NCI-H146 treated with DMSO at 0.1 percent for 48 hours (cell line): ENCODE data around the gene ACO2.

ENCODE experiments used
- DNase-seq: peaks from one replicate; lab custom pipeline; 2025; ENCODE audit not compliant: unreplicated experiment; lab: John Stamatoyannopoulos, UW

Gene ACO2

GRCh38 chr22:41517172-41518047, 48.5 kb downstream of the ACO2 start:
- DNase-seq: no peak

DNA sequence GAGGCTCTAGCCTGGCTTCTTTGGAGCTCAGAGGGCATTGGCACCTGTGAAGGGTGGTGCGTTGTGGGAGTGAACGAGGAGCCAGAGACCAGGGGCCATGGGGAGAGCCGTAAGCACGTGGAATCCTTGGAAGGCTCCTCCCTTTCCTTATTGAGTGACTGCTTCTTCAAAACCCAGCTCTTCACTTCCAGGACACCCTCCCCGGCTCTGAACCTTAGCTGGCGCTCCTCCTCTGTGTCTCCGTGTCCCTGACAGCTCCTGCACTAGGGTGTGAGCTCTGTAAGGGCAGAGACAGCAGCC, 49.1 kb downstream of the ACO2 start:
- DNase-seq: no peak

DNA sequence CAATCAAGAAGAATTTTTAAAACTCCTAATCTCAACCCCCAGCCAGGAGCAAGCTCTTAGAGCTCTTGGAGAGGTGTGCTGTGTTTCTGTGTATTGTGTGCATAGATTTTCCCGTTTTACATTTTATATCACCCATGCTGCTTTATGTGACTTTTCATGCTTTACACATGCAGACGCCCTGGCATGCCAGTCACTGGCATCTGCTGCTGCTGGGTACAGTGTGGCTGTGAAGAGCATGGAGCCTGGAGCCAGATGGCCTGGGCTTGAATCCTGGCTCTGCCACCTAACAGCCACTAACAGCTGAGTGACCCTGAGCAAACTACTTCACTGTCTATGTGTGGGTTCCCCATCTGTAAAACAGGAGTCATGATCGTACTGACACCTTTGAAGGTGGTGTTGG, 52.2 kb downstream of the ACO2 start:
- DNase-seq: no peak

GRCh38 chr22:41522813-41523212, 53.9 kb downstream of the ACO2 start:
- DNase-seq: no peak

DNA sequence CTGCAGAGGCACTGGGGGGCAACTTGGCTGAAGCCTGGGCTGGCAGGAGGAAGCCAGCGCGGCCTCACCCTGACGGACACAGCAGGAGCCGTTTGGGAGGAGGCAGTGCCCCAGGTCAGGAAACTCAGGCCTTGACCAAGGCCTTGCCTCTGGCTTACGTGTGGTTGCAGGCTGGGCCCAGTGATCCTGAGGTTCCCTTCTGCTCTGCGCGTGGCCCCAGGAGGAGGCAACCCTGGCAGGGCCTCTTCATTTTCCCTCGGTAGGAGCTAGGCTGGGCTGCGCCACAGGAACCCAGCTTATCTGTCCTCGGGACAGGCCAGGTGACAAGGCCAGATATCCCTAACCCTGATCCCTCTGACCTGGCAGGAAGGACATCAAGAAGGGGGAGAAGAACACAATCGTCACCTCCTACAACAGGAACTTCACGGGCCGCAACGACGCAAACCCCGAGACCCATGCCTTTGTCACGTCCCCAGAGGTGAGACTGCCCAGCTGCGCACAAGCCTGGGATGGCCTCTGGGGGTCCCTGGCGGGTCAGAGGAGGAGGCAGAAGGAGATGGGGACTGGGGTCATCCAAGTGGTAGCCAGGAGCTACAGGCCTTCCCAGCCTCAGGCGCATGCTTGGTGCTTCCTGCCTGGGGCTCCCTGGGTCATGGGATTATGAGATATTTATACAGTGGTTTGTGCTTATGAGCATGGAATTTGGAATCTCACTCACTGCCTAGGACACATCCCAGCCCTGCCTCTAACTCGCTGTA, 54.7 kb downstream of the ACO2 start:
- no peak for DNase-seq

DNA sequence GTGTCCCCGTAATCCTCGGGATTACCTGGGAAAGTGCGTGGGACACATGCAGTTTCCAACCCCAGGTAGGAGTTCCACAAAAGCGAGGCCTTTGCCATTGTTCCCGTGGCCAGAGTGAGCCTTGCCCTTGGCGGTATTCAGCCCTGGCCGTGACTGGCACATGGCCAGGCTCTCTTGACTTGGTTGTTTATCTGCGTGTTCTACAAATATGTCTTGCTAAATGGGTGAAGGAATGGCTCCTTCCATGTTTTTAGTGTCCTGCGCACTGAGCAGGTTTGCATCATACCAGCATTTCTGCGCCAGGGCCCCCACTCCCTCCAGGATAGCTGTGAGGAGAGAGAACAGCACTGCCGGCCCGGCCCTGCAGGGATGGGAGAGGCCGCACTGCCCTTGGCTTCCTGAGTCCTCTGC, 55.3 kb downstream of the ACO2 start:
- DNase-seq: no peak

DNA sequence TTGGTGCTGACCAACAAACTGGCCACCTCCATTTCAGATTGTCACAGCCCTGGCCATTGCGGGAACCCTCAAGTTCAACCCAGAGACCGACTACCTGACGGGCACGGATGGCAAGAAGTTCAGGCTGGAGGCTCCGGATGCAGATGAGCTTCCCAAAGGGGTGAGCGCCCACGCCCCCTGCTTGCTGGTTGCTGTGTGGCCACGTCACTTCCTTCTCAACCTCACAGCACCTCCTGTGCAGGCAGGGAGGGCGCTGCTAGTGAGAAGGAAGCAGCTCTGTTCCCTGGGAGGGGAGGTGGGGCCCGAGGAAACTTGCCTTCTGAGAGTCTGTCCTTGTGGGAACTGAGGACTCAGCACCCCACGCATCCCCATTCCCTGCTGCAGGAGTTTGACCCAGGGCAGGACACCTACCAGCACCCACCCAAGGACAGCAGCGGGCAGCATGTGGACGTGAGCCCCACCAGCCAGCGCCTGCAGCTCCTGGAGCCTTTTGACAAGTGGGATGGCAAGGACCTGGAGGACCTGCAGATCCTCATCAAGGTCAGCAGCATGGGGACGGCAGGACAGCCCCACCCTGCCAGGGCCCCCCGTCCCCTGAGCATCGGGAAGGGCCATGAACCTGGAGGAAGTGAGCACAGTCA, 56.0 kb downstream of the ACO2 start:
- no peak for DNase-seq

DNA sequence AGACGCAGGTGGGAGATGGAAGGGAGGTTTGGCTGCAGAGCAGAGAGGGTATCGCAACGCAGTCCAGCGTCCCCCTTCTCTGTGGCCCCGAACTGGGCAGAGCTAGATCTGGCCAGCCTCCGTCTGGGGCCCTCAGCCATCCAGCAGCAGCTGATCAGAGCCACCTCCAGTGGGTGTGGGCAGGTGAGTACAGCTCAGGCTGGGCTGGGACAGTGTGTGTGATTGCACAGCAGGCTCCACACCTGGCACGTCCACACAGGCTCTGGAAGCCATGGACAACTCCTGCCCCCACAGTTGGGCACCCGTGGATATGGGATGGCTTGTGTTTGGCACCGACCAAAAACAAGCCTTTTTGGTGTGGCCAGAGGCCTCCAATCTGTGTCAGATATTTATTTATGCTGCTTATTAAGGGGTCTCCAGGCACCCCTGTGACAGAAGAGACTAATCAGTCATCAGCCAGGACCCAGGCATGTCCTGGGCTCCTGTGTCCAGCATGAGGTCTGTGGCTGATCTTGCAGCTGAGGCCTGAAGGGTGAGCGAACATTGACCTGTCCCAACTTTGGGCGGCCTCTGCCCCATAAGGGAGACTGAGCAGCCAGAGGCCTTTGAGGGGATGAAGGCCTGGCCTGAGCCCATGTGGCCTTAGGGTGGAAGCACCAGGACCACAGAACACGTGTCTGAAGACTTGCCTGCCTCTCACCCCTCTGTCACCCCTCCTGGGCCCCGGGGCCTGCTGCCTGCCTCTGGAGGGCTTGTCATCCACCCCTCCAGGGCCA, 56.7 kb downstream of the ACO2 start:
- DNase-seq: no peak

DNA sequence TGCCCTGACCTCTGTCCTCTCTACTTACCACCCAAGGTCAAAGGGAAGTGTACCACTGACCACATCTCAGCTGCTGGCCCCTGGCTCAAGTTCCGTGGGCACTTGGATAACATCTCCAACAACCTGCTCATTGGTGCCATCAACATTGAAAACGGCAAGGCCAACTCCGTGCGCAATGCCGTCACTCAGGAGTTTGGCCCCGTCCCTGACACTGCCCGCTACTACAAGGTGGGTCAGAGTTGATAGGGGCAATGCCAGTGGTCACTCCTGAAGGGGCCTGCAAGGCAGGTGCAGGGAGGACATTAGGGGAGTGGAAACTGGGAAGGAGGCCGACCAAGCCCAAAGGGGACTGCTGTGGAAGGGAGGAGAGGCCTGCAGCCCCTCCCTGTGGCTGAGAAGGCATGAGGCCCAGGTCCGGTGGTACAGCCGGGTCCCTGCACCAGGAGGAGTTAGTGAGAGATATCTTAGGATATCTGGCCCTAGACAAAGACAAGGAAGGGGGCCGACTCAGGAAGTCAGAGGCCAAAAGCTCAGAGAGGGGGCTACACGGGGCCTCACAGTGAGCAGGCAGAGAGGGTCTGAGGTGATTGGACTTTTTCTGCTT, 57.4 kb downstream of the ACO2 start:
- no peak for DNase-seq

DNA sequence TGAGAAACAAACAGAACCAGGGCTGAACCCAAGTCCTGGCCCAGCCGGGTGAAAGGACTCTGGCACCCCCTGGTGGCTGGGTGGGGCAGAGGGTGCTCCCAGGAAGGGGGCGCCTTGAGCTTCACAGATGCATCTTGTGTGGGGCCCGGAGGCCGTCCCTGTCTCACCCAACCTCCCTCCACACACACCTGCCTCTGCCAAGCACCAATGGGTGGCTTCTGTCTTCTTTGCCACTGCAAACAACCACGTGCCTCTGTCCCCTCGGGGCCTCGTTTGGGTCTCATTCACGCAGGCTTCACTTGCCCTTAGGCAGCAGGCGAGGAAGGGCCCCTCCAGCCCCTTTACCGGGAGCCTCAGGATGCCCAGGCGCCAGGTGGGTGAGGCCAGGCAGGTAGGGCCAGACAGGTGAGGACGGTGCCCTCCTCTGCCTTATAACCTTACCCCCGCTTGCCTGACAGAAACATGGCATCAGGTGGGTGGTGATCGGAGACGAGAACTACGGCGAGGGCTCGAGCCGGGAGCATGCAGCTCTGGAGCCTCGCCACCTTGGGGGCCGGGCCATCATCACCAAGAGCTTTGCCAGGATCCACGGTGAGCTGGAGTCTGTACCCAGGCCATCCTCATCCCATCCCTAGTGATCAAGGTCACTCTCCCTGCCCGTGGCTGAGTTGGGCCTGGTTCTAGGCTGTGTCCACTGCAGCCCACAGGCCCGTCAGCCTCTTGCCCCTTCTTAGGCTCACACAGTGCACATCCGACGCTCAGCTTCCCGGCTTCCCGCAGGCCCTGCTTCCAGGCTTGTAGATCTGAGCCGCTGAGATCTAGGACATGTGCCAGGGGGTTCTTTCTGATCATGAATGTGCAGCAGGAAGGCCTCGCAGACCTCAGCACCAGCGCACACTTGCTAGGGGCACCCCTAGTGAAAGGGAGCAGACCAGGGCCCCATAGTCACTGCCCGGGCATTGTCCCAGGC, 58.2 kb downstream of the ACO2 start:
- no peak for DNase-seq

- no peak for DNase-seq
These were observed 59.3 kb downstream of the ACO2 start for GRCh38 chr22:41528132-41528766.

DNA sequence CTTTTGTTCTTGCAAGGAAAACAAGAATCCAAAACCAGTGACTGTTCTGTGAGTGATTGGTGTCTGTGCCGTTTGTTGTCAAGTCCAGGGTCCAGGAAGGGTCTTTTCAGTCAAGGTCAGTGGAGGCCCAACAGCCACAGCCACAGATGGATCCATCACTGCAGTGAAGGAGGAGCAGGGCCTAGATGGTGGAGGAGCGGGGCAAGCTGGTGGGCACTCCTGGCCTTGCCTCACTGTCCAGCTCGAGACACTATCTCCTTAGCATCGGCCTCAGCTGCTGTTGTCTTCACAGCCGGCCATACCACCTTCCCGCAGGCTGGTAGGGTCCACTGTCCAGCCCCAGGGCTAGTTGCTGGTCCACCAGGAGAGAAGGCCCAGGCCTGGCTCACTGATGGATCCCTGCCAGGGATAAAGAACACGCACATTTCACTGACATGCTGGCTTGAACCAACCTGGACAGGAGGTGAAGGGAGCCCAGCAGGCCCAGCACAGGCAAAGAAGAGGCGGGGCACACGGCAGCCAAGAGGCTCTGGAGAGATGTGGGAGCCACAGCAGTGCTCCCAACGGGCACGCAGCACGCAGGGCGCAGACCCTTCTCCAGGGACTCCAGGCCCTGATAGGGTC, 60.1 kb downstream of the ACO2 start:
- no peak for DNase-seq

DNA sequence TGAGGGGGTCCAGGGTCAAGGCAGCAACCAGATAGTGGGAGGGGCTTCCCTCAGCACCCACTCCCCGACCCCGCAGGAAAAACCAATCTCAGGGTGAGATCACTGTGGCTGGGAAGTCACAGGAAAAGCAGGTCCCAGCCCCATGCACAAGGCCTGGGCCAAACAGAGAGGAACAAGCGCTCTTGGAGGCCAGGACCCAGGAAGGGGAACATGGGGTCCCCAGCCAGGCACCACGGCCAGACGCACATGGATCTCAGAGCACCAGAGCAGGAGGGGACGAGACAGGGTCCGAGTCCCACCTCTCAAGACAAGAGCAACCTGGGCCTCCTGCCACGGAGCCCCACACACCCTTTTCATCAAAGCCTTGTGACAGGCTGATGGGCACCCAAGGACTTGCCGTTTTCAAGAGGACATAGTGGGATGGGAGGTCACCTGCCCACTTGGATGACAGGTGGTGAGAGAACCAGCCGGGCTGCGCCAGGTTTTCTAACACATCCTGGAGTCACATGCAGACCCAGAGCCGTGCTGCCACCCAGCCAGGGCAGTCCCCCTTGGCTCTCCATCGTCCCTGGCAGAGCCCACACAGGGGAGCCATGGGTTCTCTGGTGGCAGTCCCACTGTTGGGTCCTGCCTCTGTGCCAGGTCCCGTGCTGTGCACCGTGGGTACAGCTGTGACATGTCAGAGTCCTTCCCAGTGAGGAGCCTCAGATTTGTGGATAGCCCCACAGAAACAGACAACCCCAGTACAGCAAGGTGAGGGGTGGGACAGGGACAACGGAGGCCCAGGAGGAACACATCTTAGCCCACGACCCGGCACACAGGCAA, 62.2 kb downstream of the ACO2 start:
- no peak for DNase-seq

- no peak for DNase-seq
These were observed 63.0 kb downstream of the ACO2 start for GRCh38 chr22:41531715-41532477.

DNA sequence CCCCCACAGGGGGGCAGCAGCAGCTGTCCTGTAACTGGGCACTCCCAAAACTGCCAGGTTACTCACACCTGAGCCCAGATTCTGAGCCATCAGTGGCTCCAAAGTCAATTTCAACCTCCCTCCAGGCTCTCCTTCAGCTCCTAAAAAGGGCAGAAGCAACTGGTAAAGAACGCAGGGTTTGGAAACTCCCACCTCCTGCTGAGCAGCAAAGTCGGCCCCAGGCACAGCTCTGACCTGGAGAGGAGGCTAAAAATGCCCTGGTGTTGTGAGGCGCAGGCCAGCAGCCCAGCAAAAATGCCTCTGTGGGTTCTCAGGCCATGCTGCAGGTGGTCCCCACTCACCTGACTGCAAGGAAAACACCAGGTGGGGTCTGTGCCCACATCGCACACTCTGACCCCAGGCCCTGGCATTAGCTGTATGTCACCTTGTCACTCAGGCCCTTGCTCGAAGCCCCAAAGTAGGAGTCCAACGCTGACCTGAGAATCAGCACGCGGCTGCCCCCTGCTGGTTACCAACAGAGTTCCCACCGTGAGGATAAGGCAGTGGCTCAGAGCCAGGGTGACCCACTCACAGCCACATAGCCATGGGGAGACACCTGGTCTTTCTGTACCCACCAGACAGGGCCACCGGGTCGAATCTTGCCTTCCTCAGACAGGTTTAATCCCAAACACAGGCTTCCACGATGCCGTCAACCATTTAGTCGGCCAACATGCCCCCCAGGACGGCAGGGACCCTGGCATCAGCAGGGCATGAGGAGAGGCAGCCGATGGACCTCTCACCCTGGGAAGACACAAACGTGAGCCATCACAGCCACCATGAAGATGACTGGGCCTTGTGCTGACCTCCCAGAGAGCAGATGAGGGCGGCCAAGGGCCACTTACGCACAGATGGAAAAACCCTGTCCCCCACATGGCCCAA, 64.2 kb downstream of the ACO2 start:
- no peak for DNase-seq

DNA sequence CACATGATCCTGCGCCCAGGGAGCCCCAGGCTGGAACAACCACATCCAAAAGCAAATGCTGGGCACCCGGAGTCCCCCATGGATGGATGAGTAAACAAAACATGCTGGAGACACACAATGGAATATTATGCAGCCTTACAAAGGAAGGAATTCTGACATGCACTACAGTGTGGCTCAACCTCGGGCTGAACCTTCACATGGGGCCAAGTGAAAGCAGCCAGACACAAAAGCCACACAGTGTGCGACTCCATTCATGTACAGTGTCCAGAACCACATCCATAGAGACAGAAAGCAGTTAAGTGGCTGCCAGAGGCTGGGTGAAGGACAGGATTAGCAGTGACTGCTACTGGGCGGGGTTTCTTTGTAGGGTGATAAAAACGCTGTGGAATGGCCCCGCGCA, 65.3 kb downstream of the ACO2 start:
- DNase-seq: no peak
